KMS-11 (cell line): ENCODE results near the gene AATF.

Experiments
- H2AFZ ChIP-seq: fragments of 200-600 bp; sonication (generic); 2 replicates; pipeline ENCODE4 v1.6.1; 2016; ENCODE audit warnings: antibody characterized with exemption, mixed run types, low read depth
- H3K27ac ChIP-seq: fragments of 200-600 bp; sonication (generic); 2 replicates; pipeline ENCODE4 v1.6.1; 2016; ENCODE audit warnings: mild to moderate bottlenecking, mixed run types
- H3K27me3 ChIP-seq: fragments of 200-600 bp; sonication (generic); 2 replicates; pipeline ENCODE4 v1.6.1; 2017; ENCODE audit warnings: mild to moderate bottlenecking, low read depth, mixed run types, moderate library complexity; ENCODE audit not compliant: insufficient read depth
- H3K36me3 ChIP-seq: fragments of 200-600 bp; sonication (generic); 2 replicates; pipeline ENCODE4 v1.6.1; 2017; ENCODE audit warnings: mild to moderate bottlenecking, mixed run types; ENCODE audit not compliant: insufficient read depth
- H3K4me1 ChIP-seq: fragments of 200-600 bp; sonication (generic); 2 replicates; pipeline ENCODE4 v1.6.1; 2016; ENCODE audit warnings: mild to moderate bottlenecking, low read depth, mixed run types; ENCODE audit not compliant: poor library complexity, severe bottlenecking
- H3K4me2 ChIP-seq: fragments of 200-600 bp; sonication (generic); 2 replicates; pipeline ENCODE4 v1.7.0; 2016; ENCODE audit warnings: mild to moderate bottlenecking, mixed run types
- H3K4me3 ChIP-seq: fragments of 200-600 bp; sonication (generic); IDR thresholded peaks from 2 replicates; pipeline ENCODE4 v1.6.1; 2017; ENCODE audit warnings: low read depth, low read length, mixed read lengths; ENCODE audit not compliant: insufficient read depth
- H3K79me2 ChIP-seq: fragments of 200-600 bp; sonication (generic); 2 replicates; pipeline ENCODE4 v1.6.1; 2016; ENCODE audit warnings: low read depth, mixed run types; ENCODE audit not compliant: insufficient read depth
- H3K9ac ChIP-seq: fragments of 200-600 bp; sonication (generic); 2 replicates; pipeline ENCODE4 v1.6.1; 2016; ENCODE audit warnings: mild to moderate bottlenecking, mixed run types
- H4K20me1 ChIP-seq: fragments of 200-600 bp; sonication (generic); 2 replicates; pipeline ENCODE4 v1.6.1; 2016; ENCODE audit warnings: mild to moderate bottlenecking, mixed run types; ENCODE audit not compliant: insufficient read depth
- CTCF ChIP-seq: fragments of 200-600 bp; sonication (generic); conservative IDR thresholded peaks from 2 replicates; pipeline ENCODE4 v1.6.1; 2017; ENCODE audit warnings: low read depth, mild to moderate bottlenecking, antibody characterized with exemption, low read length, moderate library complexity, mixed read lengths

AATF gene

GRCh38 chr17:37019741-37020129 is 71.0 kb downstream of the AATF start:
- Histone ChIP-seq H3K36me3 (no peaks in the 10 kb centered on the region), H3K27me3 (no peaks in the 10 kb centered on the region), H4K20me1 (no peaks in the 10 kb centered on the region), H3K79me2 (no peaks in the 10 kb centered on the region), H3K4me3 (no peak overlapping the region), H3K9ac (no peak overlapping the region), H3K4me1 (no peaks in the 10 kb centered on the region), H3K4me2 (no peak overlapping the region), H2AFZ (no peak overlapping the region), H3K27ac (no peak overlapping the region)
- TF ChIP-seq CTCF: no peak

GRCh38 chr17:37024181-37024637 is 75.5 kb downstream of the AATF start:
- Histone ChIP-seq H3K9ac (no peak overlapping the region), H3K79me2 (no peaks in the 10 kb centered on the region), H4K20me1 (no peaks in the 10 kb centered on the region), H3K27ac (no peak overlapping the region), H2AFZ (no peak overlapping the region), H3K27me3 (no peaks in the 10 kb centered on the region), H3K4me1 (no peaks in the 10 kb centered on the region), H3K4me3 (no peak overlapping the region), H3K4me2 (no peak overlapping the region), H3K36me3 (no peaks in the 10 kb centered on the region)
- no peak for TF ChIP-seq CTCF

GRCh38 chr17:37025238-37025637 is 76.5 kb downstream of the AATF start:
- Histone ChIP-seq H2AFZ (no peak overlapping the region), H3K9ac (no peak overlapping the region), H3K36me3 (no peaks in the 10 kb centered on the region), H3K79me2 (no peaks in the 10 kb centered on the region), H3K4me2 (no peak overlapping the region), H3K4me3 (no peak overlapping the region), H4K20me1 (no peaks in the 10 kb centered on the region), H3K4me1 (no peaks in the 10 kb centered on the region), H3K27ac (no peak overlapping the region), H3K27me3 (no peaks in the 10 kb centered on the region)
- TF ChIP-seq CTCF: no peak

GRCh38 chr17:37025847-37026530 is 77.2 kb downstream of the AATF start:
- H3K36me3 ChIP-seq: no peaks in the 10 kb centered on the region
- H3K27ac ChIP-seq: no peak overlapping the region
- H3K4me2 ChIP-seq: no peak overlapping the region
- H2AFZ ChIP-seq: no peak overlapping the region
- H3K9ac ChIP-seq: no peak overlapping the region
- H3K4me3 ChIP-seq: no peak overlapping the region
- H3K79me2 ChIP-seq: no peaks in the 10 kb centered on the region
- no peaks in the 10 kb centered on the region for H4K20me1 ChIP-seq
- no peaks in the 10 kb centered on the region for H3K4me1 ChIP-seq
- TF ChIP-seq CTCF: no peak
- H3K27me3 ChIP-seq: no peaks in the 10 kb centered on the region
